GM12875 (cell line): ENCODE data around the gene PDAP1.

Experiments
- H3K4me3 ChIP-seq: one replicate; pipeline ENCODE4 v1.5.1; 2011; ENCODE audit warnings: low read depth, low read length, control low read depth
- CTCF ChIP-seq: IDR thresholded peaks from 2 replicates; pipeline ENCODE4 v1.5.1; 2011; ENCODE audit warnings: low read depth, mild to moderate bottlenecking, control low read depth, inconsistent platforms, low read length, moderate library complexity, borderline replicate concordance; ENCODE audit not compliant: insufficient read depth

The PDAP1 gene

DNA sequence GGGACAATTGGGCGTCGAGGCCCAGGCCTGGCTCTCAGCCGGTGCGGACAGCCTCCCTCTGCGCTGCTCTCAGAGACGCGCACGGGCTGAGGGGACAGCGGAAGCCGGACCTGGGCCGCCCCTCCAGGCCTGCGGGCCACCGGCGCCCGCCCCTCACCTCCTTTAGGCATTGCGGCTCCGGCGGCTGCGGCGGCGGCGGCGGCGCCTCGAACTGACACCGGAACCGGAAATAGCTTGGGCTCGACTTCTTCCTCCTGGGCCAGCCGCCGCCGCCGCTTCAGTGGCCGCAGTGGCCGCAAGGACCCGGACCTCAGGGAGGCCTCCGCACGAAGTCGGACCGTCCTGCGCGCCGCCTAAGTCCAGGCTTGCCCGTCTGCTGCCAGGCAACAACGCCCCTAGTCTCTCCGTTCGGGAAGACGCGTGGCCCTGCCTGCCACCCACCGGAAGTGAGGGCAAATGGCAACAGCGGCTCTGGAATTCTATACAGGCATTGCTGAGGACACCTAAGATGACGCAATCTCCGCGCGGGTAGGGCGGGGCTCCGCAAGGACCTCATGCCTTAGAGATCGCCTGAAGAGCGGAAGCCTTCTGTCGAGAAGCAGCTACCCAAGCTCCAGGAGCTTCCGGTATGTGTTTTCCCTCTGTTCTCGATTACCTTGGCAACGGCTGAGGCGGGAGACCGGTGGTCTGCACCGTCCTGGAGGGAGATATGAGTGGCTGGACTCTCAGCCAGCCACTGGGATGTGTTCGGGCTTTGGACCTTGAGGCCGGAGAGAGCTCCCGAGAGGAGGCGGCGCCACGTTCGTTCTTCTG, at the start of gene PDAP1, which contains the start of gene BUD31:
Gene PDAP1, minus strand, starts transcription at position 219 of the 813 bp plus-strand sequence. Its CDS starts 49 bp downstream, at position 170.
Gene BUD31, plus strand, starts transcription at position 591 of the 813 bp plus-strand sequence. CDS start 2,124 bp downstream, outside the sequence.
- TF ChIP-seq CTCF, result no peak
- peak within 1 kb of the TSS; percentile 99 for H3K4me3 ChIP-seq

- H3K4me3 ChIP-seq, result no peak overlapping the region
- no peak for TF ChIP-seq CTCF
Observed at GRCh38 chr7:99457650-99458493, 49.5 kb upstream of the PDAP1 start.

DNA sequence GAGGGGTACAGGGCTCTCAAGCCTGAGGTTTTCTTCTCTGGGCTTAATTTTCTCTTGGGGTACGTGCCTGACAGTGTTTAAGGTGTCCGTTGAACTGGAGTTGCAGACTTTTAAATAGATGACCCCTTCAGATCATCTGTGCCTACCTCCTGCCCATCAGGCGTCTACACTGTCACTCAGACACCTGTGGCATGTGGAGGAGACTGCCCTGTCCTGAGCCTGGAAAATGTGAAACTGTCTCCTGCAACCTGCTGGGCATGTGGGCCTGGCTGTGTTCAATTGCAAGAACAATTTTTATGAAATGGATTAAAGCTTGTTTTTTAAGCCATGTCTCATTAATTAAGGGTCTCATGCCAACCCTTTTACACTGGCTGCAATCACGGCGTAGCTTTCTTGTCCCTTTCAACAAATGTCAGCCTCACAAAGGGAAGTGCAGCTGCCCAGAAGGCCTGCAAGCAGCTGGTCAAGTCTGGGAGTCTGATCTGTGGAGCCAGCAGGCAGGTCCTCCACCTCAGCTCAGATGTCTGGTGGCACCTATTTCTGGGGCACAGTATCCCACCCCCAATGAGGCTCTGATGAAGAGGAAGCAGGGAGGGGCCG, 48.8 kb upstream of the PDAP1 start:
- no peak for TF ChIP-seq CTCF
- H3K4me3 ChIP-seq, result no peak overlapping the region

- H3K4me3 ChIP-seq, result no peak overlapping the region
- no peak for TF ChIP-seq CTCF
Observed at GRCh38 chr7:99456288-99456687, 47.9 kb upstream of the PDAP1 start.

- no peak overlapping the region for H3K4me3 ChIP-seq
- TF ChIP-seq CTCF, result no peak
Observed at GRCh38 chr7:99455874-99456273, 47.5 kb upstream of the PDAP1 start.

DNA sequence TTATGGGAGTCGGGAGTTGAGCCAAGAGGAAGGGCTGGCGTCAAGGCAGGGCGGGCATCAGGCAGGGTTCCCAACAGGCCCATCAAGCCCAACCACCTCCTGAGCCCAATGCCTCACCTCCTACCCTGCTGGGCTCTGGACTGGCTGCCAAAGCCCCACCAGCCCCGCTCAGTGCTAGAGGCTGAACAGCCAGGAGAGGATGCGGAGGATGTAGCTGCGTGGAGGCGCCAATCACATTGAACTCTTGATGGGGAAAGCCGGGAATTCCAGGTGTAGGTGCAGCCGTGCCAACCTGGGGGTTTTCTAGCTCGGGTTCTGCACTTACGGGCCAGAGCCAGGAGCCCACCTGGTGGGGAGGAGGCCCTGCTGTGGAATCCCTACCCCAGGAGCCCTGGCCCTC, 44.7 kb upstream of the PDAP1 start:
- no peak overlapping the region for H3K4me3 ChIP-seq
- no peak for TF ChIP-seq CTCF
